Liver (tissue), 3 donors: ENCODE data around the gene CCM2L.

ENCODE experiments used
- ATF3 ChIP-seq: IDR thresholded peaks from 2 replicates; pipeline ENCODE4 v1.6.1; 2016; ENCODE audit warnings: antibody characterized with exemption
- EGR1 ChIP-seq, 2 donors: IDR thresholded peaks; 2 replicates each; pipeline ENCODE4 v1.6.1; 2016 to 2018; ENCODE audit warnings: antibody characterized with exemption in 2 of 2, low read depth in 2 of 2
- FOXA1 ChIP-seq: IDR thresholded peaks from 2 replicates; pipeline ENCODE4 v1.6.1; 2016; ENCODE audit warnings: antibody characterized with exemption
- FOXA2 ChIP-seq: IDR thresholded peaks from 2 replicates; pipeline ENCODE4 v1.6.1; 2016; ENCODE audit warnings: antibody characterized with exemption
- GABPA ChIP-seq, 2 donors: IDR thresholded peaks in 1 of 2; conservative IDR thresholded peaks in 1 of 2; 2 replicates each; pipeline ENCODE4 v1.6.1; 2016; ENCODE audit warnings: antibody characterized with exemption in 2 of 2, mild to moderate bottlenecking in 1 of 2, moderate library complexity in 1 of 2
- HNF4G ChIP-seq: IDR thresholded peaks from 2 replicates; pipeline ENCODE4 v1.6.1; 2016; ENCODE audit warnings: antibody characterized with exemption
- MAX ChIP-seq: IDR thresholded peaks from 2 replicates; pipeline ENCODE4 v1.6.1; 2016; ENCODE audit warnings: antibody characterized with exemption
- RAD21 ChIP-seq, 2 donors: IDR thresholded peaks; 2 replicates each; pipeline ENCODE4 v1.6.1; 2016; ENCODE audit warnings: antibody characterized with exemption in 2 of 2, mild to moderate bottlenecking in 2 of 2
- REST ChIP-seq: IDR thresholded peaks from 2 replicates; pipeline ENCODE4 v1.6.1; 2016; ENCODE audit warnings: antibody characterized with exemption, mild to moderate bottlenecking
- TAF1 ChIP-seq: conservative IDR thresholded peaks from 2 replicates; pipeline ENCODE4 v1.6.1; 2016; ENCODE audit warnings: antibody characterized with exemption, mild to moderate bottlenecking
- YY1 ChIP-seq: IDR thresholded peaks from 2 replicates; pipeline ENCODE4 v1.6.1; 2016; ENCODE audit warnings: antibody characterized with exemption, mild to moderate bottlenecking
- ZBTB33 ChIP-seq: IDR thresholded peaks from 2 replicates; pipeline ENCODE4 v1.6.1; 2016; ENCODE audit warnings: antibody characterized with exemption
- TF ChIP-seq, protein P1 (sequence below): fragments of 150-350 bp; IDR thresholded peaks from 2 replicates; pipeline ENCODE4 v1.5.1; 2017; ENCODE audit warnings: improper control_type of control experiment, low read depth, low read length; ENCODE audit not compliant: missing input control
- donor health status: healthy.
- donor health status: healthy.

- TF ChIP-seq, protein P1, sequence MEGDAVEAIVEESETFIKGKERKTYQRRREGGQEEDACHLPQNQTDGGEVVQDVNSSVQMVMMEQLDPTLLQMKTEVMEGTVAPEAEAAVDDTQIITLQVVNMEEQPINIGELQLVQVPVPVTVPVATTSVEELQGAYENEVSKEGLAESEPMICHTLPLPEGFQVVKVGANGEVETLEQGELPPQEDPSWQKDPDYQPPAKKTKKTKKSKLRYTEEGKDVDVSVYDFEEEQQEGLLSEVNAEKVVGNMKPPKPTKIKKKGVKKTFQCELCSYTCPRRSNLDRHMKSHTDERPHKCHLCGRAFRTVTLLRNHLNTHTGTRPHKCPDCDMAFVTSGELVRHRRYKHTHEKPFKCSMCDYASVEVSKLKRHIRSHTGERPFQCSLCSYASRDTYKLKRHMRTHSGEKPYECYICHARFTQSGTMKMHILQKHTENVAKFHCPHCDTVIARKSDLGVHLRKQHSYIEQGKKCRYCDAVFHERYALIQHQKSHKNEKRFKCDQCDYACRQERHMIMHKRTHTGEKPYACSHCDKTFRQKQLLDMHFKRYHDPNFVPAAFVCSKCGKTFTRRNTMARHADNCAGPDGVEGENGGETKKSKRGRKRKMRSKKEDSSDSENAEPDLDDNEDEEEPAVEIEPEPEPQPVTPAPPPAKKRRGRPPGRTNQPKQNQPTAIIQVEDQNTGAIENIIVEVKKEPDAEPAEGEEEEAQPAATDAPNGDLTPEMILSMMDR: no peak
- TF ChIP-seq MAX (no peak), GABPA (IDR thresholded peaks at IDR 0.05 in 1 of 2, conservative IDR thresholded peaks at IDR 0.05 in 1 of 2) (no peak), REST (no peak), TAF1 (no peak), EGR1 (IDR thresholded peaks at IDR 0.05; ENCODE audit: low read depth in 2 of 2) (no peak), YY1 (no peak), ZBTB33 (no peak), FOXA2 (no peak), ATF3 (no peak), RAD21 (IDR thresholded peaks at IDR 0.05) (no peak), FOXA1 (no peak), HNF4G (no peak)
Measured at GRCh38 chr20:32067234-32067821, 57.1 kb downstream of the CCM2L start.
